RPMI8226 (cell line): ENCODE data around the gene UBE2E3.
A peak's percentile ranks its signal among the peaks of the same experiment; 100 is the strongest.
"Not testable (repeated sequence)": the region's sequence is repeated elsewhere in the genome, so short reads cannot be mapped to it uniquely, and the experiment has no call there.

Experiments
- DNase-seq: peaks from one replicate; pipeline ENCODE4 v3.0.0-alpha.2; 2015

UBE2E3 gene

DNA sequence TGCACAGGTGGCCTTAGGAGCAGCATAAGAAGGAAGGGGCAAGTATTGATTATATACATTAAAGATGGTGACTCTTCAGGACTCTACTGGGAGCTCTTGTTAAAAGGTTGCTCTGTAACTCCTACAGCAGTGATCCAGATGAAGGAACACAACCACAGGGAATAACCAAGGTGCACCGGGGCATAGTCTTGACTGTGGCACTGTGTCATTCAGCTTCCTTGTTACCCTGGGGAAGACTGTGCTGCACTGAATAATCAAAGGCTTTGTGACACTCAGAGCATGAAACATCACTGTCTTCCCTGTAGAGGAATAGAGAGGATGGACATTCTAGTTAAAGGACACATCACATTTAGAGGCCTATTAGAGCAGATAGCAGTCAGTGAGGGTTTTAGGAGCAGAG, 105.3 kb downstream of the UBE2E3 start:
- DNase-seq = no peak

DNA sequence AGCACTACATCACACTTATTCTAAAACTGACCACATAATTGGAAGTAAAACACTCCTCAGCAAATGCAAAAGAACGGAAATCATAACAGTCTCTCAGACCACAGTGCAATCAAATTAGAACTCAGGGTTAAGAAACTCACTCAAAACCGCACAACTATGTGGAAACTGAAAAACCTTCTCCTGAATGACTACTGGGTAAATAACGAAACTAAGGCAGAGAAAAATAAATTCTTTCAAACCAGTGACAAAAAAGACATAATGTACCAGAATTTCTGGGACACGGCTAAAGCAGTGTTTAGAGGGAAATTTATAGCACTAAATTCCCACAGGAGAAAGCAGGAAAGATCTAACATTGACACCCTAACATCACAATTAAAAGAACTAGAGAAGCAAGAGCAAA, 111.5 kb downstream of the UBE2E3 start:
- DNase-seq = not testable (repeated sequence)

DNA sequence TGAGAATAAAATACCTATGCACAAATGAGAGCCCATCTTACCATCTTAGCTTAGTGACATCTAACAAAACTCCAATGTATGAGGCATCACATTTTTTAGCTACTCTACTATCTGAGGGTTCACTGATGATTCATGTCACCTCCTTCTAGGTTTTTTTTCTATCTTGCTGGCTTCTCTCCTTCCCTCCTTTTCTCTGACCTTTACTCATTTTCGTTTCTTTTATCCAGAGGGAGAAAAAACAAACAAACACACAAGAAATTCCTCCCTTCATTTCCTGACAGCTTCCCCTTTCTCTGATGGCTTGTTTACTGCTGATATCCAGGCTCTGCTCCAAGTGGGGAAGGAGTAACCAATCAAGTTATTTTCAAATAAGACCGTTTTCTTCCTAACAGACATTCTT, 115.1 kb downstream of the UBE2E3 start:
- DNase-seq = no peak

DNA sequence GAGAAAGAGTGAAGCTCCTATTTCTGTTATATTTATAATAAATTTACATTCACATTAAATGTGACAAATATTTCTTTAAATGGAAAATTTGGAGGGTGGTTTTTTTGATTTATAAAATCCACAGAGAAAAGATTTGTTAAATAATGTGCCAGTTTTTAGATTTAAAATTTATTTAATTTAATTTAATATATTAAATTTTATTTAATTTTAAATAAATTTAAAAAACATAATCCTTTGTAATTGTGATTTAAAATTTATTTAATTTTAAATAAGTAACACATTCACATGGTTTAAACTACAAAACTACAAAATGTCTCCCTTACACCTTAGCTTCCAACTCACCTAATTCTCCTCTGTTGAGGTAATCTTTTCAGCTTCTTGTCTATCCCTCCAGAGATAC, 123.3 kb downstream of the UBE2E3 start:
- no peak for DNase-seq

DNA sequence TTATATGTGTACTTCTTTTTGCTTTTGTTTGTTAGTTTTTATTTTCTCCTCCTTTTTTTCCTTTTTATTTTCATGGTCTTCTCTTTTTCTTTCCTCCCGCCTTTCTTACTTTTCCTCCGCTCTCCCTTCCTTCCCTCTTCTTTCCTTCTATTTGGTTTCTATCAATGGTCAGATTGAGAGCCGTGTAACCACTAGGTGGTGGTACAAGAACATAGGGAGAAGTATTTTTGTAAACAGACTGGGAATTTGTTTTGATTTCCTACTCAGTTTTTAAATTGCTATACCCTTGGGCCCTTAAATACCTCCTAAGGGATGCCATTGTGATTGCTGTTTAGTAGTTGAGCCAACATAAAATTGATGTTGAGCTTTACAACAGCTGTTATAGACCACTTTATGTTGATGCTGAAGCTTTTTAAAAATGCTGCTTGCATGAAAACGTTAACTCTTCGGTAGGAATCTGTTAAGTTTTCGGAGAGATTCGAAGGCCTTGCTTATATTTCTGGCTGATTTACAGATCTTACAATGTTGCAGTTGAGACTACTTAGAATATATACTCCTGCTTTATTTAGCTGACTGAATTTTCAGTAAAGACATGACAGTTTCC, 124.2 kb downstream of the UBE2E3 start:
- DNase-seq = peak; percentile 35

DNA sequence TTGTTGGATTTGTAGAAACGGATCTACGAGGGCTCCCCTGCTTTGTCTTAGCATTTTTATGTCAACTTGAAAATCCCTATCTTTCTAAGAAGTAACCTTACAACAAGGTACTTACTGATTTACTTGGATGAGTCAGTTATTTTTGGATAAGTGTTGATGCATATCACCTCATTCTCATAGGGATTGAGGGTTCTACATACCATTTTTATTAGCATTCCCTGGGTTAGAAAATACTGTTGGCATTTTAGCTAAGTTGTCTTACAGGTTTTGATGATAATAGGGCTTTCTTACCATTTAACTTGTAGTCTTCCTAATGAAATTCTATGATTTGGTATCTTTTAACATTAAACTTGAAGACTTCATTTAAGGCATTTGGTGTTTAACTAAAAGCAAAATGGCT, 125.2 kb downstream of the UBE2E3 start:
- DNase-seq = no peak

DNA sequence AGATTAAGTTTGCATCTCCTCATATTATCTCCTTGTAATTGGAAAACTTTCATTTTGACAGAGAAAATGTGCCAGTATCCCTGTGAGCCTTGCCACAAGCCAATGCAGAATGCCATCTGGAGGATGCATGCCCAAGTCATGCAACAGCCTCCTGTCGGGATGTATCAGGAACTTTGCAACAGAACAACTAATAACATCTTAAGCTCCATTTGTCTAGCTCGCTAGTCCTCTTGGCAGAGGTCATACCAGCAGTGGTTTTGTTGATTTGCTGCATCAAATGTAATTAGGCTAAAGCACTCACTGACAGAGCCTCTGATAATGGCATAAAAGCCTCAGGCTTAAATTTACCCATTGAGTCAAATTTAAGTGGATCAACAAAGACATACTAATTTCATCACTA, 125.8 kb downstream of the UBE2E3 start:
- DNase-seq = no peak

DNA sequence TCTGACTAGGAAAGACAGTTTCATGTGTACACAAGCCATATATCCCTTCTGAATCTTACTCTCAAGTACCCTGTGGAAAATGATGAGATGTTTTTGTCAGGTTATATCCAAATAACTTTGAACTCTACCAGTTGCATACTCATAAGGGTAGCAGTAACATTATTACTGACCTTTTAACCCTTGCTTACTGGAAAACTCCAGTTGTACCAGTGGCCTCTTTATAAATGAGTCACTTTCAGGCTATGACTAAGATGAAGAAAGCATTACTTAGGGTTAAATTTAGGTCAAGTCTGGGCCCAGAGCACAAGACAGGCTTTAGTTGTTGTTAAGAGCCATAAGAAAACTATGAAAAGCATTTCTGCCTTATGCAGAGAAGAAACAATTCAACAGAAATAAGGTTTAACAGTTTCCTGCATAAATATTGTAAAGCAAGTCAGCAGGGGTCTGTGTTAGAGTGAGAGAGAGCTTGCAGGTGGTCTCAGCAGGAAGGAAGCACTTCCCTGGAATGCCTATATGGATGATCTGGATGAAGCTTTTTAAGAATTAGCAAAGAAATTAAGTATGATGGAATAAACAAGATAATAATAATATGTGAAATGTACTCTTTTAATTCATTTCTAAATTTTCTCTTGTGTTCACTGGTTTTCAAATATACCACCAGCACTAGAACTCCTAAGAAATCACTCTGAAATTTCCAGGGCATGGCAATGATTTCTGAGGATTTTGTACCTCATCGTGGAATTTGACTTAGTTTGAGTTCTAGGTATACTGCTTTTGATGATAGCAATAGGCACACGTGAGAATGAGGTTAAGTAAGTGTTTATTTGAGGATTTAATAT, 126.6 kb downstream of the UBE2E3 start:
- DNase-seq = peak; percentile 30

DNA sequence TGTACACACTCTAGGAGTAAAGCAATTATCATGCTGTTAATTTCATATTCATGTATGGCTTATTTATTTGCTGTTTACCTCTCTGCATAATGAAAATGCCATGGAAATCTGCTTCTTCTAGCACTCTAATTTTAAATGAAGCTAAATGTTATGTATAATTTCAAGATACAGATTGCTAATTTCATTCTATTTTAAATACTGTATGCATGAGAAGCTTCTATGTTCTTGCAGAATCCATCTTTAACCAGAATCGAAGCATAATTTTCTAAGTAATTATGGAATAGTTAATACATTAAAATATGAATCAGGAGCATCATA, 127.2 kb downstream of the UBE2E3 start:
- DNase-seq = no peak

DNA sequence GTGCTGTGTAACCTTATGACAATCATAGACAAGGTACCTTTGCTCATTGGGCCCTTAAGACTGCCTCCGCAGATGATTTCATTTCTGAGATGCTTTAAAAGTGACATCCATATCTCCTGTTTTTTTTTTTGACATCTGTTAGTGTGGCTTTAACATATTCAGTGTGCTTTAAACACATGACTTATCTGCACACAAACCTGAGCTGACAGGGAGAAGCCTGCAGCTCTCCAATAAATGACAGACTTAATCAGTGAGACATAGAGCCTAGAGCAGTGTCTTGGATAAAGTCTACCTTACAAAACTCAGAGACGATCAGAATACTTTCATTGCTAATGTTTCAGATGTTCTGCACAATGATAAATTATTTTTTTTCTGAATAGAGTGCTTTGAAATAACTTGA, 130.7 kb downstream of the UBE2E3 start:
- no peak for DNase-seq

DNA sequence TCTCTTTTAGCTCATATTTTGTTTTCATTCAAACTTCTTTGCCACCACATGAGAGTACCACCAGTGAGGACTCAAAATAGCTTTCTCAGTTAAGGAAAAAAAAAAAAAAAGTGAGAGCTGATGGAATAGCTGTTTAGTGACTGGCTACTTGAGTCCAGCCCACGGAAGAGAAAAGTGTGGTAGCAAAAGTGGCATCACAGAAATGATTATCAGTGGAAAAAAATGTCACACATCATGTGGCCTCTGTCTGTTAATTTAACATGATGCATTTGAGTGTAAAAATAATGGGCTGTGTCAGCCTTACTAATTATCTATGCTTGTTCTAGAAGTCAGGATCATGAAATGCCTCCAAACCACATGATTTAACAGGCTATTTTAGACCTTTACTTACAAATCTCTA, 132.5 kb downstream of the UBE2E3 start:
- no peak for DNase-seq
